Measurements from ENCODE around the gene CALCOCO1. TPM values are rescaled to one million over a fixed set of nuclear protein-coding genes. Genes with fewer than 3 reads are reported as not detected.

Gene CALCOCO1
- total and polyA plus RNA-seq, 10 of the 15 experiments (the other 5 are each of a cell fraction or from before 2014, with no cell fraction given) = 2.8 to 55.9 (median 13.7) TPM

DNA sequence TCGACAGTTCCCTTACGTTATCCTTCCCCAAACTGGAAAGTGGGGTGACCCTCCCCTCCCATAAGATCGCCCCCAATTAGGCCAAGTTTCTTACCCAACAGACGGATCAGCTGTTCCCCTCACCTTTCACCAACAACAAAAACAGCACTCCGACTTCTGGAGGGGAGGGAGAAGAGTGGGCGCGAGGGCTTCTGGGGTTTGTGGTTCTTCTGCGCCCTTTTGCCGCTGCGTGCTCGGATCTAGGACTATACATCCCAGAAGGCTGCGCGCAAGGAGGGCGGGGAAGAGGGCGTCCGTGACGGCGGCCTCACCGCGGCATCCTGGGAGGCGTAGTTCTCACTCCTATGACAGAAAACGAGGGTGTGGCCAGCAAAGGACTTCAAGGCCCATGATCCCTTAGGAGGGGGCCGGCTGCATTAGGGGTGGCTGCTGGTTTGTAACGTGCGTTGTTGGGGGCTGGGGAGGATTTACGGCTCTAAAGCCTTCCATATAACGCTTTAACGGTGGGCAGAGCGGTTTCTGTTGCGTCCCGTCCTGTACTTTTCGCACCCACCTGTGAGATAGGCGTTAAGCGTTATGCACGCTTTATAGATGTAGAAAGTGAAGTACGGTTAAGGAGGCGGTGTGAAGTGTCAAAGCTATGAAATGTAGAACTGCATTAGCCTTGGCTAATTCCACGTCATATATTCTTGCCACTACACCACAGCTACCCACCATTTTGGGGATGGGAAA lies at the start of gene CALCOCO1 (continued):
- TF ChIP-seq, protein P1, sequence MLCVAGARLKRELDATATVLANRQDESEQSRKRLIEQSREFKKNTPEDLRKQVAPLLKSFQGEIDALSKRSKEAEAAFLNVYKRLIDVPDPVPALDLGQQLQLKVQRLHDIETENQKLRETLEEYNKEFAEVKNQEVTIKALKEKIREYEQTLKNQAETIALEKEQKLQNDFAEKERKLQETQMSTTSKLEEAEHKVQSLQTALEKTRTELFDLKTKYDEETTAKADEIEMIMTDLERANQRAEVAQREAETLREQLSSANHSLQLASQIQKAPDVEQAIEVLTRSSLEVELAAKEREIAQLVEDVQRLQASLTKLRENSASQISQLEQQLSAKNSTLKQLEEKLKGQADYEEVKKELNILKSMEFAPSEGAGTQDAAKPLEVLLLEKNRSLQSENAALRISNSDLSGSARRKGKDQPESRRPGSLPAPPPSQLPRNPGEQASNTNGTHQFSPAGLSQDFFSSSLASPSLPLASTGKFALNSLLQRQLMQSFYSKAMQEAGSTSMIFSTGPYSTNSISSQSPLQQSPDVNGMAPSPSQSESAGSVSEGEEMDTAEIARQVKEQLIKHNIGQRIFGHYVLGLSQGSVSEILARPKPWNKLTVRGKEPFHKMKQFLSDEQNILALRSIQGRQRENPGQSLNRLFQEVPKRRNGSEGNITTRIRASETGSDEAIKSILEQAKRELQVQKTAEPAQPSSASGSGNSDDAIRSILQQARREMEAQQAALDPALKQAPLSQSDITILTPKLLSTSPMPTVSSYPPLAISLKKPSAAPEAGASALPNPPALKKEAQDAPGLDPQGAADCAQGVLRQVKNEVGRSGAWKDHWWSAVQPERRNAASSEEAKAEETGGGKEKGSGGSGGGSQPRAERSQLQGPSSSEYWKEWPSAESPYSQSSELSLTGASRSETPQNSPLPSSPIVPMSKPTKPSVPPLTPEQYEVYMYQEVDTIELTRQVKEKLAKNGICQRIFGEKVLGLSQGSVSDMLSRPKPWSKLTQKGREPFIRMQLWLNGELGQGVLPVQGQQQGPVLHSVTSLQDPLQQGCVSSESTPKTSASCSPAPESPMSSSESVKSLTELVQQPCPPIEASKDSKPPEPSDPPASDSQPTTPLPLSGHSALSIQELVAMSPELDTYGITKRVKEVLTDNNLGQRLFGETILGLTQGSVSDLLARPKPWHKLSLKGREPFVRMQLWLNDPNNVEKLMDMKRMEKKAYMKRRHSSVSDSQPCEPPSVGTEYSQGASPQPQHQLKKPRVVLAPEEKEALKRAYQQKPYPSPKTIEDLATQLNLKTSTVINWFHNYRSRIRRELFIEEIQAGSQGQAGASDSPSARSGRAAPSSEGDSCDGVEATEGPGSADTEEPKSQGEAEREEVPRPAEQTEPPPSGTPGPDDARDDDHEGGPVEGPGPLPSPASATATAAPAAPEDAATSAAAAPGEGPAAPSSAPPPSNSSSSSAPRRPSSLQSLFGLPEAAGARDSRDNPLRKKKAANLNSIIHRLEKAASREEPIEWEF (IDR thresholded peaks at IDR 0.05; ENCODE audit: insufficient replicate concordance, low read depth, low read length) = no peak
- TF ChIP-seq TBL1XR1 (IDR thresholded peaks at IDR 0.05; ENCODE audit: low read depth, low read length) (peak; percentile 82; the same call in 1 of the 2 replicates), MTA3 (IDR thresholded peaks at IDR 0.05; ENCODE audit: borderline replicate concordance, low read length) (no peak), FOXK2 (IDR thresholded peaks at IDR 0.05) (peak; percentile 95), TAF1 (IDR thresholded peaks at IDR 0.05; ENCODE audit: borderline replicate concordance, low read depth, low read length) (no peak), ZSCAN29 (IDR thresholded peaks at IDR 0.05) (no peak), YY1 (IDR thresholded peaks at IDR 0.05; ENCODE audit: low read depth, low read length) (peak; percentile 91), YBX1 (IDR thresholded peaks at IDR 0.05) (no peak), TARDBP (IDR thresholded peaks at IDR 0.05; ENCODE audit: borderline replicate concordance) (peak; percentile 97), IKZF2 (IDR thresholded peaks at IDR 0.05) (peak in 1 of 2 experiments; percentile 26; a peak in 1 of 4 replicates), EZH2 (IDR thresholded peaks at IDR 0.05; ENCODE audit: borderline replicate concordance, control insufficient read depth, low read depth, low read length) (no peak)
- TF ChIP-seq, protein P2, sequence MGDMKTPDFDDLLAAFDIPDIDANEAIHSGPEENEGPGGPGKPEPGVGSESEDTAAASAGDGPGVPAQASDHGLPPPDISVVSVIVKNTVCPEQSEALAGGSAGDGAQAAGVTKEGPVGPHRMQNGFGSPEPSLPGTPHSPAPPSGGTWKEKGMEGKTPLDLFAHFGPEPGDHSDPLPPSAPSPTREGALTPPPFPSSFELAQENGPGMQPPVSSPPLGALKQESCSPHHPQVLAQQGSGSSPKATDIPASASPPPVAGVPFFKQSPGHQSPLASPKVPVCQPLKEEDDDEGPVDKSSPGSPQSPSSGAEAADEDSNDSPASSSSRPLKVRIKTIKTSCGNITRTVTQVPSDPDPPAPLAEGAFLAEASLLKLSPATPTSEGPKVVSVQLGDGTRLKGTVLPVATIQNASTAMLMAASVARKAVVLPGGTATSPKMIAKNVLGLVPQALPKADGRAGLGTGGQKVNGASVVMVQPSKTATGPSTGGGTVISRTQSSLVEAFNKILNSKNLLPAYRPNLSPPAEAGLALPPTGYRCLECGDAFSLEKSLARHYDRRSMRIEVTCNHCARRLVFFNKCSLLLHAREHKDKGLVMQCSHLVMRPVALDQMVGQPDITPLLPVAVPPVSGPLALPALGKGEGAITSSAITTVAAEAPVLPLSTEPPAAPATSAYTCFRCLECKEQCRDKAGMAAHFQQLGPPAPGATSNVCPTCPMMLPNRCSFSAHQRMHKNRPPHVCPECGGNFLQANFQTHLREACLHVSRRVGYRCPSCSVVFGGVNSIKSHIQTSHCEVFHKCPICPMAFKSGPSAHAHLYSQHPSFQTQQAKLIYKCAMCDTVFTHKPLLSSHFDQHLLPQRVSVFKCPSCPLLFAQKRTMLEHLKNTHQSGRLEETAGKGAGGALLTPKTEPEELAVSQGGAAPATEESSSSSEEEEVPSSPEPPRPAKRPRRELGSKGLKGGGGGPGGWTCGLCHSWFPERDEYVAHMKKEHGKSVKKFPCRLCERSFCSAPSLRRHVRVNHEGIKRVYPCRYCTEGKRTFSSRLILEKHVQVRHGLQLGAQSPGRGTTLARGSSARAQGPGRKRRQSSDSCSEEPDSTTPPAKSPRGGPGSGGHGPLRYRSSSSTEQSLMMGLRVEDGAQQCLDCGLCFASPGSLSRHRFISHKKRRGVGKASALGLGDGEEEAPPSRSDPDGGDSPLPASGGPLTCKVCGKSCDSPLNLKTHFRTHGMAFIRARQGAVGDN (IDR thresholded peaks at IDR 0.05) = peak; percentile 56
- TF ChIP-seq, protein P3, sequence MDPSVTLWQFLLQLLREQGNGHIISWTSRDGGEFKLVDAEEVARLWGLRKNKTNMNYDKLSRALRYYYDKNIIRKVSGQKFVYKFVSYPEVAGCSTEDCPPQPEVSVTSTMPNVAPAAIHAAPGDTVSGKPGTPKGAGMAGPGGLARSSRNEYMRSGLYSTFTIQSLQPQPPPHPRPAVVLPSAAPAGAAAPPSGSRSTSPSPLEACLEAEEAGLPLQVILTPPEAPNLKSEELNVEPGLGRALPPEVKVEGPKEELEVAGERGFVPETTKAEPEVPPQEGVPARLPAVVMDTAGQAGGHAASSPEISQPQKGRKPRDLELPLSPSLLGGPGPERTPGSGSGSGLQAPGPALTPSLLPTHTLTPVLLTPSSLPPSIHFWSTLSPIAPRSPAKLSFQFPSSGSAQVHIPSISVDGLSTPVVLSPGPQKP (IDR thresholded peaks at IDR 0.05; ENCODE audit: low read depth, low read length) = 0 out of 2 replicates have a peak, but pooled peaks have one; percentile 47
- TF ChIP-seq, protein P4, sequence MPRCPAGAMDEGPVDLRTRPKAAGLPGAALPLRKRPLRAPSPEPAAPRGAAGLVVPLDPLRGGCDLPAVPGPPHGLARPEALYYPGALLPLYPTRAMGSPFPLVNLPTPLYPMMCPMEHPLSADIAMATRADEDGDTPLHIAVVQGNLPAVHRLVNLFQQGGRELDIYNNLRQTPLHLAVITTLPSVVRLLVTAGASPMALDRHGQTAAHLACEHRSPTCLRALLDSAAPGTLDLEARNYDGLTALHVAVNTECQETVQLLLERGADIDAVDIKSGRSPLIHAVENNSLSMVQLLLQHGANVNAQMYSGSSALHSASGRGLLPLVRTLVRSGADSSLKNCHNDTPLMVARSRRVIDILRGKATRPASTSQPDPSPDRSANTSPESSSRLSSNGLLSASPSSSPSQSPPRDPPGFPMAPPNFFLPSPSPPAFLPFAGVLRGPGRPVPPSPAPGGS (IDR thresholded peaks at IDR 0.05; ENCODE audit: borderline replicate concordance, insufficient read depth, low read depth, low read length, poor library complexity, severe bottlenecking) = no peak

Data from GM12878 (cell line).